ENCODE results near the gene SNTG2.

The SNTG2 gene

DNA sequence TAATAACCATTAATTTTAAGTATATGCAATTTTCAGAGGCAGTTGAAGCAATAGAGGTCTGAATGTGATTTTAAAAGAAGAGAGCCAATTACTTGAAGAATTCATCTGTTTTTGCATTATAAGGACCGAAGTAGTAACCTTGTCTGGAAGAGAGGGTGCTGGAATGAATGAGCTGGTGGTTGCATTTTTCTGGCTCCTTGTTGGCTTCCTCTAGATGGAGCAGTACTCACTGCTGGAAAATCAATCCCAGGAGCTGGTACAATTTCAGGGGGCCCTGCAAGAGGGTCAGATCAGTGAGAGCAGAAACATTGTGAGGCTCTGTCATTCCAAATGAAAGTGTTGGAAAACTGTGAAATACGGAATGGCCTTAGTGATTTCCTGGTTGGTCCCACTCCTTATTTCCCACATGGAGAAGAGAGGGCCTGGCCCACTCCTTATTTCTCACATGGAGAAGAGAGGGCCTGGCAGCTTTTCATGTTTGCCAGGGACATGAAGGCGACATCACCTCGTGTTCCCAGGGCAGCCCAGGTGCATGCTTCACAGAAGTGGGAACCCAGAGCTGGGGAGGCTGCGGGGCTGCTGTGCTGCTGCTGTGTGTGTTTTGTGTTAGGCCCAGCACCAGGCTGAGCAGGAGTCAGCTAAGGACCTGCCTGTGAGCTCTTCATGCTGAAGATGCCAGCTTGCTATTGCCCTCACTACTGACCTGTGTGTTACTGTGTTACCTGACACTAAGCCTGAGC, 197.4 kb downstream of the SNTG2 start:
- DNase-seq (ENCODE audit: low spot score): no peak

DNA sequence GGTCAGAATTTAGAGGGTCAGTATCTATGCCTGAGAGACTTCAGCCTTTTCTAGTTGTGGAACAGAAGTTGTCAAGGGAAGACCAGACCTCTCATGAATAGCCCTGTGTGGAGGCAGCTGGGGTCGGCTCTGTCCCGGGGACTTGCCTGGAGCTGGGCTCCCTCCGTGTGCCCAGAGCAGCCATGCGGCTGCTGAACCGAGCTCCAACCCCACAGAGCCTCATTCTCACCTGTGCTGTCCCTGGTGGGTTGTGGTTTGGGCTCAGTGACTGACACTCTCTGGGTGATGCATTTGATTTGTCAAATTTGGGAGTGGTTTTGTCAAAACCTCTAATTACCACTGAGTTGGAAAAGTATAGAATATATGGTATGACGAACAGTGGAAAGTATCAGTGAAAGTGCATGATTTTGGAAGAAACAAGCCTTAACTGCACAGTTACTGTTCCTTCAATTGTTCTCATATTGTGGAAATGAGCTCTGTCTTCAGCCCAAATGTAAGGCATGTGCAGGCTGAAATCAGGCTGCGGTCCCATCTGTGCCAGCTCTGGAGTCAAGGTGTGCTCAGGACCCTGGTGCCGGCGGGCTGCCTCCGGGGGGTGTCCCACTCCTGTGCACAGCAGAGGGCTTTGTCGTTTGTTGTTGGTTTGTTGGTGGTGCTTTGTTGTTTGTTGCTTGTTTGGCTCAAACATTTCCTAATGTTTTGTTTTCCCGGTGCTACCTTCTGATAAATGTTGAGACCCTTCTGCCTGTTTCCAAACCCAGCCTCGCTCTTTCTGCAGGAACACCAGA, 200.3 kb downstream of the SNTG2 start:
- DNase-seq (ENCODE audit: low spot score): no peak

DNA sequence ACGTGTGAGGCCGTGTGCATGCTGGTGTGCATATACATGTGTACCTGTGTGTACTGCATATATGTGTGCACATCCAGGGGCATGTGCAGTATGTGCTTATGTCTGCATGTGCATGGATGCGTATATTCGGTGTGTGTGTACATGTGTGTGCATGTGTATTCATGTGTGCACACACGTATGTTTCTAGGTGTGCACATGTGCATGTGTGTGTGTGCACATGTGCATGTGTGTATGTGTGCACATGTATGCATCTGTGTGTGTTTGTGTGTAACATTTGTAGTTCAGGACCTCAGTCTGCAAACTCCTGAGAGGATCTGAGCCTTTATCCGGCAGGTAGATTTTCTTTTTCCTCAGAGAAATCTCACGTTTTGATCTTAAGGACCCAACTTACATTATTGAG, 201.7 kb downstream of the SNTG2 start:
- no peak for DNase-seq (ENCODE audit: low spot score)

DNA sequence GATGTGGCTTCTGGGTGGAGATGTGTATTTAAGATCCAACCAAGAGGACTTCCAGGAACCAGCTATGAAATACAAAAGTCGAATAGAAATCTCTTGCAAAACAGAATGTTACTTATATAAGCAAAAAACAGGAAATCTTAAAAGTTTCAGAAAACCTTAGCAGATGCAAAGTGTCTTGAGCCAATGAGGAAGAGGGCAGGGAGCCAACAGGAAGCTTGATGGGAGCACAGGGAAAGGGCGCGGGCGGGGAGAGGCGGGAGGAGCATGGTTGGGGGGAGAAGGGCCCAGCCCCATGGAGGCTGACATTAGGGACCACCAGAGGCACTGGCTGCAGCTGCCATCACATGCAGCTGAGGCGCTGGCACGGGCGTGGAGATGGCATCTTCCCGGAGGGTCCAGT, 203.3 kb downstream of the SNTG2 start:
- no peak for DNase-seq (ENCODE audit: low spot score)

DNA sequence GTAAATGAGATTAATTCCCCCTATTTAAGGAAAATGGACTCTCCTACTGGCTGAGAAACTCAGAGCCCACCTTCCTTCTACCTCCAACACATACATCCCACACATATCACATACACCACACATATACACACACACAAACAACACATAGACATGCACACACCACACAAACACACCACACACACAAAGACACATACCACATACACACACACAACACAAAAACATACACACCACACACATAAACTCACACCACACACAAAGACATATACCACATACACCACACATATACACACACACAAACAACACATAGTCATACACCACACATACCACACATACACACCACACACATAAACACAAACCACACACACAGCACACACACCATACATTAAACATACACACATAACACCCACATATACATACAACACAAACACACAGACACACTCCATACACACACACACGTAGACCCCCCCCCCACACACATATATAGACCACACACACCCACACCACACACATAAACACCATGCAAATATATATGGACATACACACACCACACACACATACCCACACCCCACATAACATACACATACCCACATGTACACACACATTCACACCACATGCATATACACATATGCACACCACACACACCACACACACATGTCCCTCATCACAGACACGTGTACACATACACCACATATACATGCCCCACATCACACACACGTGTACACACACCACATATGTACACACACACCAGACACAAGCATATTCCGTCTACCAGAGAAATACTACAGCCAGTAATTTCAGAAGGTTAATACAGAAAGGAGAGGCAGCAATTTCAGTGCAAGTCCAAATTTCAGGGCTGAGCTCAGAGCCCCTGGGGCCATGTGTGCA, 204.3 kb downstream of the SNTG2 start:
- no peak for DNase-seq (ENCODE audit: low spot score)

DNA sequence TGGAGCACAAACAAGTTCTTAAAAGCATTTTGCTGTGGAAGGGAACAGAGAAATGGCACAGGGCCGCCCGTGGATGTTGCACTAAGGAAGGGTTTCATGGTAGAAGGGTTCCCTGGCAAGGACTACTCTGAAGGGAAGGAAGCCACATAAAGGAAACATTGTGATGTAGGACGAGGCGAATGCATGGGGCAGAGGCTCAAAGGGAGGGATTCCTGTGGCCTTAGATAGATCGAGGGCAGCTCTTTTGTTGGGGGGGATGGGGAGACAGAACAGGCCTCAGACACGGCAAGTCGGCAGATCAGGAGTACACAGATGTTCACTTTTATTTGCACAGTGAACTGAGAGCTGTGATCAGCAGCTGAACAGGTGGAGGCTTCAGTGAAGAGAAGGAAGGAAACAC, 205.4 kb downstream of the SNTG2 start:
- no peak for DNase-seq (ENCODE audit: low spot score)

DNA sequence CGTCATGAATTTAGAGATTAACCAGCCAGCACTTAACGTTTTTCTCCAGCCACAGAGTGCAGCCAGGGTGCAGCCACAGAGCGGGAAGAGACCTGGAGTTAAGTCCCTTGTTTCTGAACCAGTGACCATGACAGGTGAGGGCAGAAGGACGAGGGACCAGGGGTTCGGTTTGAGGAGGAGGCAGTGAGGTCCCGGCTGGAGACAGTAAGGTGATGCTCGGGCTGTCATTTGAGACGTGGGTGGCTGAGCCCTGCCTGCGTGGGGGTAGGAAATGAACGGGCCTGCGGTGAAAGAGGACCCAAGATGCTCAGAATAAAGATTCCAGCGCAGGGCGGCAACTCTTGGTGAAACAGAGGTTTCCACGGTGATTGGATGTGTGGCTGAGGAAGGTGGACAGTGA, 205.9 kb downstream of the SNTG2 start:
- no peak for DNase-seq (ENCODE audit: low spot score)

DNA sequence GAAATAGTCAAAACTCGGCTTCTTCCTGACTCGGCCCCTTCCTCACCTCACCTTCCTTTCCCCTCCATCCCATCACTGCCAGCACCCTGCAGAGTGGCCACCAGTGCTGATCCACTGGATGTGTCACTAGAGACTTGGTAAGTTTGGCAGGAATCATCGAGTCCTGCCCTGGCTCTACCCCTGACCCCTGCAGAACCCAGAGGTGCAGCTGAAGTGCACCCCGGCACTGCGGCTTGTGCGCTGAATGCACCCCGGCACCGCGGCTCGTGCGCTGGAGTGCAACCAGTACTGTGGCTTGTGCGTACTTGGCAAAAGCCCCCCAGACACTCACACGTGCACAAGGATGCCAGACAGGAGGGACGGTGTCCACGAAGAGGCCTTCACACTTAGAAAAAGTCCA, 206.5 kb downstream of the SNTG2 start:
- no peak for DNase-seq (ENCODE audit: low spot score)

DNA sequence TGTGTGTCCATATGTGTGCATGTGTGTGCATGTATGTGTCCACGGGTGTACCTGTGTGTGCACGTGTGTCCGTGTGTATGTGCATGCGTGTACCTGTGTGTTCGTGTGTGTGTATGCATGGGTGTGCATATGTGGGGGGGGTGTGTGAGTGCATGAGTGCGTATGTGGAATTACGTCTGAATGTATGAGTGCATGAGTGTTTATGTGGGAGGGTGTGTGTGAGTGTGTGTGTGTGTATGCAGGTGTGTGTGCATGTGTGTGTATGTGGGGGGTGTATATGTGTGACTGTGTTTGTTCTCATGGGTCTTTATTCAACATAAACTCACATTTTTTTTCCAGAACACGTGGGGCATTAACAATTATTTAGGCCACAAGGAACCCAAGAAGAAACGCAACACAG, 208.4 kb downstream of the SNTG2 start:
- no peak for DNase-seq (ENCODE audit: low spot score)

DNA sequence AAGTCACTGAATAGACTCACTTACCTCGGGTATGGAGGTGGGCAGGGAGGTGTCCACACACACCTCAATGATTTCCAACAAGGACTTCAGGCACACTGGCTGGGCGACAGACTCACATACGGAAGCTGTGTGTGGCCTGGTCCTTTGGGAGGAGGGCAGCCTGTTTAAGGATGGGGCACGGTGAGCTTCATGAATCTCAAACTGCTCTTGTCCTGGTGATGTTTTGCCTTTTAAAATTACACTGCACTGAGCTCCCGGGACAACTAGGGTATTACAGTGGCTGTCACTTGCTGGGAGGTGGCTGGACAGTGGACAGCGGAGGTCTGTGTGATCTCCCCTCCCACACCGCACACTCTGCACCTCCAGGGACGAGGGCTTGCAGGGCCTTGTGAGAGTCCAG, 211.6 kb downstream of the SNTG2 start:
- no peak for DNase-seq (ENCODE audit: low spot score)

DNA sequence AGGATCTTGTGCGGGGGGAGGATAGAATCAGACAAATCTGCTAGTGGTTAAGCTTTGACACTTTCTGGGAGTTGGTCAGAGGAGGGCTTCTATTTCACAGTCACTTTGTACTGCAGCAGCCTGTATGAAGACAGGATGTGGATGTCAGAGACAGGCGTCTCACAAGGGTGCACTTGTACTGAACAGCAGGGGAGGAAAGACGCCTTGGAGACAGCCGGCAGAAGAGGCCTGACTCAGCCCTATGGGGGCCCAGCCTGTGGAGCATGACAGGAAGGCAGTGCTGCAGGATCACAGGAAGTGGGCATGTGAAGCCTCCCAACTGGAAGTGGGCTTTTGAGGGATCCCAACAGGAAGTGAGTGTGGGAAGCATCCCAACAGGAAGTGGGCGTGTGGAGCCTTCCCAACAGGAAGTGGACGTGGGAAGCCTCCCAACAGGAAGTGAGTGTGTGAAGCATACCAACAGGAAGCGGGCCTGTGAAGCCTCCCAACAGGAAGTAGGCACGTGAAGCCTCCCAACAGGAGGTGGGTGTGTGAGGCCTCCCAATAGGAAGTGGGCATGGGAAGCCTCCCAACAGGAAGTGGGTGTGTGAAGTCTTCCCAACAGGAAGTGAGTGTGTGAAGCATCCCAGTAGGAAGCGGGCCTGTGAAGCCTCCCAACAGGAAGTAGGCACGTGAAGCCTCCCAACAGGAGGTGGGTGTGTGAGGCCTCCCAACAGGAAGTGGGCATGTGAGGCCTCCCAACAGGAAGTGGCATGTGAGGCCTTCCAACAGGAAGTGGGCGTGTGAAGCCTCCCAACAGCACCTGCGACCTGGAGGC, 212.3 kb downstream of the SNTG2 start:
- no peak for DNase-seq (ENCODE audit: low spot score)

DNA sequence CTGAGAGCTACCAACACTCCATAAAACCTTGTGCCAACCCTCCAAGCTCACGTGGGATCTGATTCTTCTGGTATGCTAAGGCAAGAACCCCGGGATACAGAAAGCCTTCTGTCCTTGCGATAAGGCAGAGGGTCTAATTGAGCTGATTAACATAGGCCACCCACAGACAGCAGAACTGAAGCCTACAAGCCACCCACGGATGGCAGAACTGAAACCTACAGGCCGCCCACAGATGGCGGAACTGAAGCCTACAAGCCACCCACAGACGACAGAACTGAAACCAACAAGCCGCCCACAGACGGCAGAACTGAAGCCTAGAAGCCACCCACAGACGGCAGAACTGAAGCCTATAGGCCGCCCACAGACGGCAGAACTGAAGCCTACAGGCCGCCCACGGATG, 216.3 kb downstream of the SNTG2 start:
- no peak for DNase-seq (ENCODE audit: low spot score)

DNA sequence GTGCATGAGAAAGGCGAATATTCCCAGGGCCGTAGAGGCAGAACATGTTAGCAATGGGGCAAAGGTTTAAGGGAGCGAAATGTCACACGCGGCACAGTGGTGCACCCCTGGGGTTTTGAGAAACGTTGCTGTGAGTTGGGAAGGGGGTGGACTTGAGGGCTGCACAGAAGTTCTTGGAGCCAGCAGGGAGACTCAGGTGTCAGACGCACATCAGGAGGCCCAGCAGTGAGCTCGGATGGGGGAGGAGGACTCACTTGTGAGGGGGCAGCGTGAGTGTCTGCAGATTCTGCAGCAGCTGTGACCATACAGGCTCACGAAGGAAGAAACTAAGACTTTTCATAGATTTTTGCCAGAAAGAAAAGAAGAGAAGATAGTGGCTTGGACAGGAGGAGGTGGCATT, 218.2 kb downstream of the SNTG2 start:
- DNase-seq (ENCODE audit: low spot score): no peak

DNA sequence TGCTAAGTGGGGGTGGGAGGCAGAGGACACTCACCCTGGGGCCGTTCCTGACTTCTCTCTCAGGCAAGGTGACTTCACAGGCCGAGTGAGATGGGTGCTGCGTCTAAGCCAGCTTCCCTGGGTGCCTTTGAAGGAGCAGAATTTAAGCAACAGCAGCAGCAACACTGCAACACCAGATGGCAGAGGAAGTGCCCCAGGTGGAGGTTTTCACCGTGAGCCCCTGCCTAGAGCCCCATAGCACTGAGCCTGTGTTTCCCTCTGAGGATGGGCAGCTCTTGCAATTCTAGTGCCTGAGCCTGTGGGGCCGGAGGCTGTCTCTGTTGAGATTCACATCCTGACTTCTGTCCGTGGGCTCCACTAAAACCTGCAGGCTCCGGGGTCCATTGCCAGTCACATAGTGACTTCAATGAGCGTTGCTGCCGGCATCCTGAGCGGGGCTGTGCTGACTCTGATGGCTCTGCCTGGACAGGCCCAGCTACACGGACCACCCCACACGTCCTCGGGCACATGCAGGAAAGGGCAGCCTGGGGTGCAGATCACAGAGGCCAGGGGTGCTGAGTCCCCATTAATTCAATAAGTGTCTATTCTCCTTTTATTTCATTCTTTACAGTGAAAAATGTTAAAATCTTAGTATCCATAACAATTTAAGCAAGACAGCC, 218.8 kb downstream of the SNTG2 start:
- DNase-seq (ENCODE audit: low spot score): no peak

DNA sequence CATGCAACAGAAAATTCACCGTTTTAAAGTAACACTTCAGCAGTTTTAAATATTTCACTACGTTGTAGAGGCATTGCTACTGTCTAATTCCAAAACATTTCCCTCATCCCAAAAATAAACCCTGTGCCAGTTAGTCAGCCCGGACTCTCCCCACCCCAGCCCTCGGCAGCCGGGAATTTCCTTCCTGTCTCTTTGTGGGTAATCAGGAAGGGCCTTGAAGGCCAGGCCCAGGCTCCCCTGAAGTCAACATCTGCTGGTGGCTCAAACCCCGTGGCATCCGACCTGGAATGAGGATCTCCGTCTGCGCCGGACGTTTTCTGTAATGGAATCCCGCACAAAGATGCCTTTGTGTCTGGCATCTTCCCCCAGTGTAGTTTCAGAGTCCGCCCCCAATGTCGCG, 219.6 kb downstream of the SNTG2 start:
- DNase-seq (ENCODE audit: low spot score): peak; percentile 15

DNA sequence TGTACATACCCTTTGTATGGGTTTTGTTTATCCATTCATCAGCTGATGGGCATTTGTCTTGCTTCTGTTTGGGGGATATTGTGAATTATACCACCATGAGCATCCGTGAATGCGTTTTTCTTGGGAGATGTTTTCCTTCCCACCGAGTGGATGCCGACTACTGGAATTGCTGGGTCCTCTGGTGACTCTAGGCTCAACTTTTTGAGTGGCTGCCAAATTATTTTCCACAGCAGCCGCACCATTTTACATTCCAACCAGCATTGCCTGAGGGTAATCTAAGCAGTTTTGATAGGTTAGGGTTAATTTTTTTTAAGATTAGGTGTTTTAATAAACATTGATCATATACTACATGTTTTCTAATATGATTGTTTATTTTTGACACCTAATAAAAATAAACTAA, 220.1 kb downstream of the SNTG2 start:
- no peak for DNase-seq (ENCODE audit: low spot score)

DNA sequence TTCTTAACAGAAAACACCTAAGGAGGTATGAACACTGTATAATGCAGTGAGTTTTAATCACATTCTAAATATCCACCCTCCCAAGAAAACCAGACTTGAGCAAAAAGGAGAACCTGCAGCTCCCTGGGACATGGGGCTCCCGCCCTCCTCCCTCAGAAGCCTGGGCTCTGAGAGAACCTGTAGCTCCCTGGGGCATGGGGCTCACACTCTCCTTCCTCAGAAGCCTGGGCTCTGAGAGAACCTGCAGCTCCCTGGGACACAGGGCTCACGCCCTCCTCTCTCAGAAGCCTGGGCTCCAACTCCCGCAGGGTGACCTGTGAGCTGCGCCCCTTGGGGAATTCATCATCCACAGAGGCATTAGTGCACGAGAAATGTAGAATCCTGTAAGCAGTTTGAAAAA, 222.9 kb downstream of the SNTG2 start:
- DNase-seq (ENCODE audit: low spot score): no peak

DNA sequence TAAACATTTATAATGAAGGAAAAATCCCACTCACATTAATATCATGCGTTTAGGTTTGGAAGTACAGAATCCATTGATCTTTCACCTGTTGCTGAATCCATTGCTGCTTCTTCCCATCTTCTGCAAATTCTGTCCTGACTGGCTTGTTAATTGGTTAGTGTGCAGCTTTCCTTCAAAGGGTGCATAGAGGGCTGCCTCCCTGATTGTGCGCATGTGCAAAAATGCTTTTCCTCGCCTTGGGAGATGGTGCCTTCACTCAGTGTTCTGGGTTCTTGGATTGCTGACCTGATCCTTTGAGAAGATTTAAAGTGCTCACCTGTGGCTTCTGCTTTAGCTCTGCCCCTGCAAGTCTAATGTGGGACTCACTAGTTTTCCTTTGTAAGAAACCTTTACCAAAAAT, 231.2 kb downstream of the SNTG2 start:
- no peak for DNase-seq (ENCODE audit: low spot score)

DNA sequence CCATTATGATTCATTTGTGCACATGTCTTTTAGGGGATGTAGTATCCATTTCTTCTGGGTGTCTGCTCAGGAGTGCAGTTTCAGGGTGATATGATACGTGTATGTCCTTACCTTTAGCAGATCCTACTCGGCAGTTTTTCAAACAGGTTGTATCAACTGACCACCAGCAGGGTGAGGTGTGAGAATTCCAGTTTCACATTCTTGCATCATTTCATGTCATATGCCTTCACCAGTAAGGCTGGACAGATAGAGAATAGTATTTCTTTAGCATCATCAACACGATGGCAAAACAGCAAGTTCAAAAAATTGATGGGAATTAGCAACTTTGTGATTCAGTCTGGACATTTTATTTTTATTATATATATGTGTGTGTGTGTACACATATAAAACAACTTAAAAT, 232.7 kb downstream of the SNTG2 start:
- no peak for DNase-seq (ENCODE audit: low spot score)

DNA sequence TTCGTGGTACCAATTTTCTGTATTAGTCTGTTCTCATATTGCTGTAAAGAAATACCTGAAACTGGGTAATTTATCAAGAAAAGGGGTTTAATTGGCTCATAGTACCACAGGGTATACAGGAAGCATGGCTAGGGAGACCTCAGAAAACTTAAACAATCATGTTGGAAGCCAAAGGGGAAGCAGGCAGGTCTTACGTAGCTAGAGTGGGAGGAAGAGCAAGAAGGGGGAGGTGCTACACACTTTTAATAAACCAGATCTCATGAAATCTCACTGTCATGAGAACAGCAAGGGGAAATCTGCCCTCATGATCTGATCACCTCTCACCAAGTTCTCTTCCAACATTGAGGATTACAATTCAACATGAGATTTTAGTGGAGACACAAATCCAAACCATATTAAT, 235.8 kb downstream of the SNTG2 start:
- no peak for DNase-seq (ENCODE audit: low spot score)

DNA sequence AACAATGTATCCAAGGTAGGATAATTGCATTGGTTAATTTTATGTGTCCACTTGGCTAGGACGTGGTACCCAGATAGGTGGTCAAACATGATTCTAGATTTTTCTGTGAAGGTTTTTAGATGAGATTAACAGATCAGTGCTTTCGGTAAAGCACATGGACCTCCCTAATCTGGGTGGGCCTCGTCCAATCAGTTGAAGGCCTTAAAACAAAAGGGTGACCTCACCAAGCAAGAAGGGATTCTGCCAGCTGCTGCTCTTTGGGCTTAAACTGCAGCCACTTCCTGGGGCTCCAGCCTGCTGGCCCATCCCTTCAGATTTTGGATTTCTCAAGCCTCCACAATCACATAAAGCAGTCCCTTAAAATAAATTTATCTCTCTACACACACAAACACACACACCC, 236.5 kb downstream of the SNTG2 start:
- no peak for DNase-seq (ENCODE audit: low spot score)

Measured in COLO829 (cell line).